Activated CD4-positive, alpha-beta T cell treated with anti-CD3 and anti-CD28 coated beads, Interleukin-2, amount 10 ng/mL, durations not matched to agents 7 days and 5 days (primary cell): ENCODE data around the gene RARG. TPM values are rescaled to one million over a fixed set of nuclear protein-coding genes. Genes with fewer than 3 reads are reported as not detected.

ENCODE experiments used
- CTCF ChIA-PET: fragments of 350-600 bp; sonication (Branson Sonifier 250); formaldehyde crosslinking; loops from one replicate; lab custom pipeline; 2021; ENCODE audit warnings: antibody characterized with exemption; lab: Charles Lee
- POLR2A ChIA-PET: fragments of 350-600 bp; sonication (Branson Sonifier 250); formaldehyde crosslinking; loops from one replicate; lab custom pipeline; 2021; ENCODE audit warnings: antibody characterized with exemption; lab: Charles Lee
- DNase-seq: peaks from one replicate; pipeline ENCODE4 v3.0.0-alpha.2; 2020
- H3K27ac Mint-ChIP-seq: one replicate; pipeline ENCODE4 v1.8.0; 2021; ENCODE audit warnings: mild to moderate bottlenecking, moderate library complexity, mixed read lengths
- H3K27me3 Mint-ChIP-seq: one replicate; pipeline ENCODE4 v1.8.0; 2021; ENCODE audit warnings: mixed read lengths
- H3K36me3 Mint-ChIP-seq: one replicate; pipeline ENCODE4 v1.8.0; 2021; ENCODE audit warnings: low read depth, mixed read lengths
- H3K4me1 Mint-ChIP-seq: one replicate; pipeline ENCODE4 v1.8.0; 2021; ENCODE audit warnings: mixed read lengths
- H3K4me3 Mint-ChIP-seq: one replicate; pipeline ENCODE4 v1.8.0; 2021; ENCODE audit warnings: mild to moderate bottlenecking, moderate library complexity, mixed read lengths
- H3K9me3 Mint-ChIP-seq: one replicate; pipeline ENCODE4 v1.8.0; 2021; ENCODE audit warnings: mixed read lengths
- total RNA-seq, 2 experiments: library from RNA; stranded (reverse); gene quantifications; one replicate each; pipeline ENCODE4 v1.2.3, GENCODE V29; 2021

RARG gene
- 10 to 100 TPM; 58.3 to 59.7 TPM for total RNA-seq

DNA sequence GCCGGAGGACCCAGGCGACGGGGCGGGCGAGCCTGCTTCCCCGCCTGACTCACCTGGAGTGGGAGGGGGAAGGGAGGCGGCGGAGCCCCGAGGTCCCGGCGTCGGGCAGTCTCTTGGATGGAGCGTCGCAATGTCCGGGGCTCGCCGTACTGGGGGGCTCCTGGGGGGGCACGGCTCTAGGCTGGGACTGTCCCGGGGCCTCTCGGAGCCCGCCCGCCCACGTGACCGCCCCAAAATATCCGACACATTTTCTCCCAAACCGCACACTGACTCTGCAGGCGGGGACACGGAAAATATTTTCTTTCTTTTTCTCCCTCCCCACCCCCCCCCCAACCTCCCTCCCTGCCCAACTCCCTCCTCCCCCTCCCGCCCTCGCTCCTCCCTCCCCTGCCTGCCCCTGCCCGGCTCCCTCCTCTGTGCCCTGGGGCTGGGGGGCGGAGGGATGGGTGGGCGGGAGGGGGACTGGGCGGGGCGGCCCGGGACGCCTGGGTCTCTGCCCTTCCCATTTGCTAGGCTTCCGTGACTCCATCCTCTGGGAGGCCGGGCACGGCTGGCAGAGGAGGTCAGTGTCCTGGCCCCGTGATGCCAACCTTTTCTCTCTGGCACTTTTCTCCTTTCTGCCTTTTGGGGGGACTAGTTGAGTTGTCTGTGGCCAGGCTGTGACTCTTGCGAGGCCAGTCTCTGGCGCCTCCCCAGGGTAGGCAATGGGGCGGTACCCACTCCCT is at the start of gene RARG:
Gene RARG, minus strand, starts transcription at position 289 of the 725 bp plus-strand sequence. CDS start 4,664 bp downstream, outside the sequence.
- no peaks in the 10 kb centered on the region for H3K9me3 Mint-ChIP-seq
- peak within 1 kb of the TSS; percentile 71 for H3K27ac Mint-ChIP-seq
- H3K4me3 Mint-ChIP-seq, result peak within 1 kb of the TSS; percentile 81
- DNase-seq, result peak; percentile 69
- no peaks in the 10 kb centered on the region for H3K27me3 Mint-ChIP-seq
- H3K36me3 Mint-ChIP-seq, result peaks cover 4% of the 10 kb centered on the region
- ChIA-PET POLR2A (no interaction called here), CTCF (interaction anchor here (1.1 to 1.6 kb wide), 3 partner anchors 18 to 63 kb away, joined by 3 to 7 read pairs (median 3); partner anchors contain the start of gene PFDN5)
- H3K4me1 Mint-ChIP-seq, result peaks cover 62% of the 10 kb centered on the region

DNA sequence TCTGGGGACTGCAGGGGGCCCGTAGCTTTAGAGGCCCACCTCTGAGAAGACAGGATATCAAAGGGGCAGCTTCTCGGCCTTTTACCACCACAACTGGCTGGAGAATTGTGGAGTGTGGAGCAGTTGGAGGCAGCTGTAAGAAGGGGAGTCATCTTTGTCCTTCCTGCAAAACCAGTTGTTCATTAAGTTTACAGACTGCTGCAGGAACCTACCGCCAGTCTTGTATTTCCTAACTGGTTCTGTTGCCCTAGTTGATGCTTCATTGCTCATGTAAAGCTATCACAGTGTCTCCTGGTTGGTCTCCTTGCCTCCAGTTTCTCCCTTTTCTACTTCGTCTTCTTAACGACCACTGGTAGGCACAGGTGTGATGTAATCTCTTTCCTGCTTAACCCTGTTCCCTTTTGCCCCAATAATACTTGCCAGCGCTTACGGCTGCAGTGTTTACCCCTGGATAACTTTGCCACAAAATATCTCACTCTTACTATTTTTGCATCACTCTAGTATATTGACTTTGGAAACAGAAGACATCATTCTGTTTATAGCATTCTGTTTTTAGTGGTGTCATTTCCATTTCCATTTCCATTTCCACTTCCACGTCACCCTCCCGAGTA is 48.0 kb upstream of the RARG start:
- peaks cover 1% of the 10 kb centered on the region for H3K4me1 Mint-ChIP-seq
- ChIA-PET POLR2A (no interaction called here), CTCF (interaction anchor here (0.6 to 2.1 kb wide), 5 partner anchors 10 to 155 kb away, joined by 3 to 16 read pairs (median 3); partner anchors contain the start of gene CSAD)
- peaks cover 55% of the 10 kb centered on the region for H3K36me3 Mint-ChIP-seq
- H3K27me3 Mint-ChIP-seq, result no peaks in the 10 kb centered on the region
- H3K4me3 Mint-ChIP-seq, result no peak overlapping the region
- DNase-seq, result no peak
- H3K27ac Mint-ChIP-seq, result no peak overlapping the region
- no peaks in the 10 kb centered on the region for H3K9me3 Mint-ChIP-seq

DNA sequence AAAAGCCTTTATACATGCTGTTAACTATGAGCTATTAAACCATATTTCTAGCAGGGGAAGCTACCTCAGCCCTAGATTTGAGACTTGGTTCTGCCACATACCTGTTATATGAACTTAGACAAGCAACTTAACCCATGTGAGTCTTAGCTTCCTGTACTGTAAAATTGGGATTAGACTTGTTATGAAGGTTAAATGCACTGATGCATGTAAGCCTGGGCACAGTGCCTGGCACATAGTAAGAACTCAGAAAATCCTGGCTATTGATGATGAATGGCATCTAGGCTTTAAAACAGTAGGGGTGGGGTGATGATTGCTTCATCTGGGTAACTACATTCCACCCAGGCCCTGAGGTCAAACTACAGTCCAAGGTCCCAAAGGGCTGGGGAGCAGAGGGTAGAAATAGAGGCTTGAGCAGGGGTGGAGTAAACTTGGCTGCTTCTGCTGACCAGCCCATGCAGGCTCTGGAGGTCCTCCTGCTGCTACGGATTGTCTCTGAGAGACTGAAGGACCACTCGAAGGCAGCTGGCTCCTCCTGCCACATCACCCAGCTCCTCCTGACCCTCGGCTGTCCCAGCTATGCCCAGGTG is 47.4 kb upstream of the RARG start:
- Mint-ChIP-seq H3K4me3 (no peak overlapping the region), H3K9me3 (no peaks in the 10 kb centered on the region), H3K27ac (no peak overlapping the region), H3K27me3 (no peaks in the 10 kb centered on the region), H3K36me3 (peaks cover 59% of the 10 kb centered on the region), H3K4me1 (peaks cover 5% of the 10 kb centered on the region)
- no peak for DNase-seq
- ChIA-PET CTCF (interaction anchor here (0.8 to 2.3 kb wide), 5 partner anchors 10 to 112 kb away, joined by 3 to 16 read pairs (median 5); partner anchors contain the start of gene CSAD), POLR2A (no interaction called here)

DNA sequence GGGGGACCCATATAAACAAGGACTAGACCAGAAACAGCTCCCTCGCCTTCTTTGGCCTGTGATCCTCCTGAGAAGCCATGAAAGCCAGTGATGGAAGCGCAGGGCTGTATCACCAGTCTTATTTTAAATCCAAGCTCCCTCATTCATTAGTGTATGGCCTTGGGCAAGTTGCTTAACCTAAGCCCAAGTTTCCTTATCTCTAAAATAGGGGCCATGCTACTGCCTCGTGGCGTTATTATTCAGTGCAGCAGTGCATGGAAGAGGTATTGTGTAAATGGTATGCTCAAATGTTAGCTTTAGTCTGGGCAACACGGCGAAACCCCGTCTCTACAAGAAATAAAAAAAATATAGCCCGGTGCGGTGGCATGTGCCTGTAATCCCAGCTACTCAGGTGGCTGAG is 46.0 kb upstream of the RARG start:
- no peaks in the 10 kb centered on the region for H3K9me3 Mint-ChIP-seq
- no peak overlapping the region for H3K27ac Mint-ChIP-seq
- H3K4me3 Mint-ChIP-seq, result no peak overlapping the region
- H3K36me3 Mint-ChIP-seq, result peaks cover 56% of the 10 kb centered on the region
- ChIA-PET POLR2A (interaction anchor here (0.8 to 1.1 kb wide), 2 partner anchors 10 to 11 kb away, joined by 3 read pairs; partner anchors contain the start of gene ESPL1), CTCF (interaction anchor here (0.6 to 2.3 kb wide), 11 partner anchors 8 to 212 kb away, joined by 3 to 16 read pairs (median 4); partner anchors contain the start of genes AAAS, ESPL1 and PFDN5)
- no peaks in the 10 kb centered on the region for H3K27me3 Mint-ChIP-seq
- peaks cover 8% of the 10 kb centered on the region for H3K4me1 Mint-ChIP-seq
- DNase-seq, result no peak

DNA sequence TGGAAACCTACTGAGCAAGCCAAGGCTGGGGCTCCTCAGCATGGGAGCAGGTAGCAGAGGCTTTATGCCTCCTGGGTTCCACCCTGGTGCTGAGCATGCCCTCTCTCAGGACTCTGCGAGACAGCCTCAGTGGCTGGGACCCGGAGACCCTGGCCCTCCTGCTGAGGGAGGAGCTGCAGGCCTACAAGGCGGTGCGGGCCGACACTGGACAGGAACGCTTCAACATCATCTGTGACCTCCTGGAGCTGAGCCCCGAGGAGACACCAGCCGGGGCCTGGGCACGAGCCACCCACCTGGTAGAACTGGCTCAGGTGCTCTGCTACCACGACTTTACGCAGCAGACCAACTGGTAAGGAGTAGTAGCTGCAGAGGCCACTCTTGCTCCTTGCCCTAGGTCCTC is 44.5 kb upstream of the RARG start:
- POLR2A ChIA-PET, result interaction anchor here (0.5 kb wide), 1 partner anchor 42 kb away, joined by 6 read pairs; no protein-coding TSS in a partner anchor
- H3K4me1 Mint-ChIP-seq, result peaks cover 18% of the 10 kb centered on the region
- no peak for DNase-seq
- H3K4me3 Mint-ChIP-seq, result no peak overlapping the region
- CTCF ChIA-PET, result interaction anchor here (2.0 kb wide), 1 partner anchor 9 kb away, joined by 10 read pairs; the partner anchor contains the start of gene ESPL1
- H3K9me3 Mint-ChIP-seq, result no peaks in the 10 kb centered on the region
- no peak overlapping the region for H3K27ac Mint-ChIP-seq
- H3K36me3 Mint-ChIP-seq, result peaks cover 57% of the 10 kb centered on the region
- no peaks in the 10 kb centered on the region for H3K27me3 Mint-ChIP-seq

DNA sequence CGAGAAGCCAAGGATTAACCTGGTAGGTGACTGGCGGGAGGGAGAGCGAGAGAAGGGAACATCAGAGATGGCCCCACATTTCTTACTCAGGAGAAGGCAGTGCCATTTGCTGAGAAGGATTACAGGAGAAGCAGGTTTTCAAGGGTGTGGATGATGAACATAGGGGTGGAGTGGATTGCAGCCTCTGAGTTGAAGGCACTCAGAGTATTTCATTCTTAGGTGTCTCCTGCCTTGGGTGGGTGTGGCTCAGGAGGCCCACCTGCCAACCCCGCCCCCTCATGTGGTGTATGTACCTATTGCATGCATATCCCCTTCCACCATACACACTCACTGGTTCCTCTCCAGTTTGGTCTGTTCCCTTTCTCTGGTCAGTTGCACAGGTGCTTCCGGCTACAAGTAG is 42.4 kb upstream of the RARG start:
- H3K27ac Mint-ChIP-seq, result no peak overlapping the region
- peaks cover 37% of the 10 kb centered on the region for H3K4me1 Mint-ChIP-seq
- H3K27me3 Mint-ChIP-seq, result no peaks in the 10 kb centered on the region
- no peak overlapping the region for H3K4me3 Mint-ChIP-seq
- CTCF ChIA-PET, result no interaction called here
- no peak for DNase-seq
- H3K9me3 Mint-ChIP-seq, result no peaks in the 10 kb centered on the region
- H3K36me3 Mint-ChIP-seq, result peaks cover 65% of the 10 kb centered on the region
- POLR2A ChIA-PET, result no interaction called here

DNA sequence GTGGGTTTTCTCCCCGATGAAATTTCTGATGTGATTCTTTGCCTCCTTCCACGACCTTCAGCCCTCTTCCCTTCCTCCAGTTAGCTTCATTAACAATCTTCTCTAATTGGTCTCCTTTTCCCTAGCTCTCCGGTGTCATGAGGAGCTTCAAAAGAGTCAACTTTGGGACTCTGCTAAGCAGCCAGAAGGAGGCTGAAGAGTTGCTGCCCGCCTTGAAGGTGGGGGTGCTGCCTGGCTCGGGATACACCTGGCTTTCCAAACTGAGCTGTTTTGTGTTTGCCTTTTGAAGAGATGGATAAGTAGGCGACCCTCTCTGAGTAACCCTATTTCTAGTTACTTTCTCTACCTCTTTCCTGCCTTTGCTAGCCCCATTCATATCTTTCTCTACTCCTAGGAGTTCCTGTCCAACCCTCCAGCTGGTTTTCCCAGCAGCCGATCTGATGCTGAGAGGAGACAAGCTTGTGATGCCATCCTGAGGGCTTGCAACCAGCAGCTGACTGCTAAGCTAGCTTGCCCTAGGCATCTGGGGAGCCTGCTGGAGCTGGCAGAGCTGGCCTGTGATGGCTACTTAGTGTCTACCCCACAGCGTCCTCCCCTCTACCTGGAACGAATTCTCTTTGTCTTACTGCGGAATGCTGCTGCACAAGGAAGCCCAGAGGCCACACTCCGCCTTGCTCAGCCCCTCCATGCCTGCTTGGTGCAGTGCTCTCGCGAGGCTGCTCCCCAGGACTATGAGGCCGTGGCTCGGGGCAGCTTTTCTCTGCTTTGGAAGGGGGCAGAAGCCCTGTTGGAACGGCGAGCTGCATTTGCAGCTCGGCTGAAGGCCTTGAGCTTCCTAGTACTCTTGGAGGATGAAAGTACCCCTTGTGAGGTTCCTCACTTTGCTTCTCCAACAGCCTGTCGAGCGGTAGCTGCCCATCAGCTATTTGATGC is 36.9 kb upstream of the RARG start:
- H3K27me3 Mint-ChIP-seq, result no peaks in the 10 kb centered on the region
- CTCF ChIA-PET, result interaction anchor here (0.7 to 8.0 kb wide), 25 partner anchors 9 to 240 kb away, joined by 3 to 117 read pairs (median 4); partner anchors contain the start of genes AAAS, CSAD and PFDN5

DNA sequence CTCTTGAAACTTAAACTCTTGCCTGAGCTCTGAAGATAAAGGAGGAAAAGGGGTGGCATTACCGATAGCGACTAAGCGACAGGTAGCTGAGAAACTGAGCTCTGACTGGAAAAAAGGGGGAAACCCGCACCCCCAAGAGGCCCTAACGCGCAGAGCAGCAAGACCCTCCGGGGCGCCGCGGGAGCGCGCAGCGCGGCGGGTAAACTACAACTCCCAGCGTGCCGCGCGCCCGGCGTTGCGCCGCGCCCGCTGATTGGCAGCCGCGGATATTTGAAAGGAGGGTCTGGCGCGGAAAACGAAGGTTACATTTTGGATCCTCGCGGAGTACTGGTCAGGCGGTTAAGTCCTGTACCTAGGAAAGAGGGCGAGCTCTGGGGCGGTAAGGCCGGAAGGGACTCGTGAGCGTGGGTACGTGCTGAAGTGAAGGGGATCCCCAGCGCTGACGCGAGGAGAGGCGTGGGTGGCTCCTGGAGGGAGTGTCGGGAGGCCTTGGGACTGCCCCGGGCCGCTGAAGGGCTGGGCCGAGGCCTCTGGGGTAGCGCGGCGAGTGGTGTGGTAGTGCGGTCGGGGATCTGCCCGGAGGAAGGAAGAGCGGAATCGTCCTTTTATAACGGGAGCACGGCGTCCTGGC is 36.1 kb upstream of the RARG start, which contains the start of gene ESPL1:
Gene ESPL1, plus strand, starts transcription at position 301 of the 631 bp plus-strand sequence. CDS start 468 bp downstream, outside the sequence.
- ChIA-PET CTCF (interaction anchor here (0.6 to 8.0 kb wide), 27 partner anchors 9 to 241 kb away, joined by 3 to 117 read pairs (median 4); partner anchors contain the start of genes AAAS, CSAD and MYG1), POLR2A (interaction anchor here (0.6 to 1.5 kb wide), 4 partner anchors 9 to 59 kb away, joined by 3 to 5 read pairs (median 3); no protein-coding TSS in a partner anchor)
- no peaks in the 10 kb centered on the region for H3K27me3 Mint-ChIP-seq
- peaks cover 53% of the 10 kb centered on the region for H3K4me1 Mint-ChIP-seq
- no peaks in the 10 kb centered on the region for H3K9me3 Mint-ChIP-seq
- DNase-seq, result peak; percentile 85
- peak within 1 kb of the TSS; percentile 97 for H3K27ac Mint-ChIP-seq
- peaks cover 40% of the 10 kb centered on the region for H3K36me3 Mint-ChIP-seq
- H3K4me3 Mint-ChIP-seq, result peak within 1 kb of the TSS; percentile 99

More for the DNA sequence above, 36.9 kb upstream of the RARG start:
- POLR2A ChIA-PET, result interaction anchor here (0.6 to 1.5 kb wide), 3 partner anchors 9 to 49 kb away, joined by 3 read pairs; no protein-coding TSS in a partner anchor
- Mint-ChIP-seq H3K9me3 (no peaks in the 10 kb centered on the region), H3K4me1 (peaks cover 53% of the 10 kb centered on the region), H3K4me3 (peak overlapping the region; percentile 99), H3K27ac (peak overlapping the region; percentile 97), H3K36me3 (peaks cover 42% of the 10 kb centered on the region)
- DNase-seq, result no peak

DNA sequence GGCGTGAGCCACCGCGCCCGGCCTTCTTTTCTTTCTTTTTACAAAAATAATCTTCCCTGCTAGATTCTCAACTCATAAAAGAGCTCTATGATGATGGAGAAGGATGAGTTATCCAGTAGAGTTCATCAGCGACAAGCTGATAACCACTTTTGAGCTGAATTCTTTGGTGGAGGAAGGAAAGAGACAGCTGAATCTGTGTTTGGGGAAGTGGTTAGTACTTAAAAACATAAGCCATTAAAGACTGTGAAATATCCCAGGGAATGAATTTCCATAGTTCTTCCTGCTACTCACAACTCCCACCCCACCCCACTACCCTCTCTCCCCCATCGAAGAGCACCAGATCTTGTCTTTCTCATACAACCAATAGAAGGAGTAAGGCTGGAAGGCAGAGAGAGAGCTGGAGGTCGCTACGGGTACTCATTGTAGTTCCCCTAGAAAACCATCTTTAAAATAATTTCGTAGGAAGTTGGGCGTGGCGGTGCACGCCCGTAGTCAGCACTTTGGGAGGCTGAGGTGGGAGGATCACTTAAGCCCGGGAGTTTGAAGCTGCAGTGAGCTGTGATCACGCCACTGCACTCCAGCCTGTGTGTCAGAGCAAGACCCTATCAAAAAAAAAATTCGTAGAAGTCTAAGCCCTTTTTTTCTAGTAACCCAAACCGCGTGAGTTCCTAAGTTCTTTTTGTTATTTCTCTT is 35.4 kb upstream of the RARG start:
- peak overlapping the region; percentile 97 for H3K27ac Mint-ChIP-seq
- no peaks in the 10 kb centered on the region for H3K27me3 Mint-ChIP-seq
- ChIA-PET POLR2A (interaction anchor here (0.8 to 1.5 kb wide), 3 partner anchors 10 to 59 kb away, joined by 3 to 5 read pairs (median 3); no protein-coding TSS in a partner anchor), CTCF (interaction anchor here (0.6 to 8.0 kb wide), 24 partner anchors 9 to 169 kb away, joined by 3 to 117 read pairs (median 5); partner anchors contain the start of genes AAAS, CSAD and MYG1)
- peaks cover 37% of the 10 kb centered on the region for H3K36me3 Mint-ChIP-seq
- peak overlapping the region; percentile 99 for H3K4me3 Mint-ChIP-seq
- peaks cover 50% of the 10 kb centered on the region for H3K4me1 Mint-ChIP-seq
- DNase-seq, result peak; percentile 27
- no peaks in the 10 kb centered on the region for H3K9me3 Mint-ChIP-seq

DNA sequence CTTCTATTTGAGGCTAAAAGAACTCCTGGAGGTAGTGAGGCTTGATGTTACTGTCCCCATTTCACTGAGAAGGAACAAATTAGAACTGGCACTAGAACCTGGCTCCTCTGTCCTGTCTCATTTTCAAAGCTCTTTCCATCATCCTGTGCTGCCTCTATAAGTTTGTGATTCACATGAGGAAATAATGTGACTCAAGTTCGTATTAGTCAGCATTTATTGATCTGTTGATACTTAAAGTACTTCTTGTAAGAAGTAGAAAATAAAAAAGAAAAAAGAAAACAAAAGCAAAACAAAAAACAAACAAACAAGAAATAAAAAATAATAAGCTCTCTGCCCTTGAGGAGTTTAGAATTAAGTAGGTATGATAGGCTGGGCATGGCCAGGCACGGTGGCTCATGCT is 33.8 kb upstream of the RARG start:
- ChIA-PET POLR2A (no interaction called here), CTCF (interaction anchor here (0.6 to 8.0 kb wide), 8 partner anchors 9 to 105 kb away, joined by 3 to 117 read pairs (median 4); partner anchors contain the start of genes AAAS and RARG)
- Mint-ChIP-seq H3K36me3 (peaks cover 26% of the 10 kb centered on the region), H3K4me1 (peaks cover 38% of the 10 kb centered on the region), H3K9me3 (no peaks in the 10 kb centered on the region), H3K27me3 (no peaks in the 10 kb centered on the region), H3K4me3 (no peak overlapping the region), H3K27ac (no peak overlapping the region)
- no peak for DNase-seq
